Breast epithelium (tissue), 4 donors: Measurements from ENCODE around the gene MTG1. TPM values are rescaled to one million over a fixed set of nuclear protein-coding genes. Genes with fewer than 3 reads are reported as not detected.

Experiments used
- DNase-seq, 2 donors: peaks; one replicate each; pipeline ENCODE4 v3.0.0-alpha.2; 2019; ENCODE audit warnings: low spot score in 2 of 2
- H3K27ac ChIP-seq, 2 donors: fragments of 200-600 bp; sonication (generic) in 1 of 2; one replicate each; pipeline ENCODE4 v1.5.1; 2016 to 2019; ENCODE audit warnings: mild to moderate bottlenecking in 1 of 2
- H3K27me3 ChIP-seq, 2 donors: fragments of 200-600 bp; sonication (generic) in 1 of 2; one replicate each; pipeline versions ENCODE4 v1.5.1 to v1.6.0; 2017 to 2019; ENCODE audit warnings: control low read depth in 1 of 2, mild to moderate bottlenecking in 1 of 2
- H3K36me3 ChIP-seq: fragments of 200-600 bp; one replicate; pipeline ENCODE4 v1.5.1; 2019
- H3K4me1 ChIP-seq, 2 donors: fragments of 200-600 bp; sonication (generic); one replicate each; pipeline ENCODE4 v1.5.1; 2016 to 2019; ENCODE audit warnings: control low read depth in 1 of 2
- H3K4me3 ChIP-seq, 3 donors: fragments of 200-600 bp; sonication (generic); 1 replicate in 2 of 3; 2 replicates in 1 of 3; pipeline ENCODE4 v1.5.1; 2016 to 2019; ENCODE audit warnings: mild to moderate bottlenecking in 3 of 3, moderate library complexity in 2 of 3
- H3K9me3 ChIP-seq, 2 donors: fragments of 200-600 bp; sonication (generic) in 1 of 2; one replicate each; pipeline ENCODE4 v1.5.1; 2016 to 2019; ENCODE audit warnings: control low read depth in 1 of 2
- POLR2A ChIP-seq: fragments of 450-650 bp; IDR thresholded peaks from one replicate; pipeline ENCODE4 v1.6.1; 2016; ENCODE audit warnings: antibody characterized with exemption, mild to moderate bottlenecking, moderate library complexity
- POLR2AphosphoS5 ChIP-seq, 3 donors: sonication (generic); formaldehyde crosslinking; IDR thresholded peaks; one replicate each; pipeline ENCODE4 v1.6.1; 2017; ENCODE audit warnings: antibody characterized with exemption in 3 of 3
- intact Hi-C: fragments of 100-400 bp; cut with DNase I; formaldehyde crosslinking; loops from one replicate; pipeline ENCODE4 v1.15.1; 2023; ENCODE audit warnings: low total_unique reads
- total RNA-seq, 3 donors: library from RNA; depleted of rRNA; stranded (reverse); fragments of >200 nt; gene quantifications; one replicate each; pipeline ENCODE4 v1.1.0, GENCODE V29; 2016
- TF ChIP-seq, protein P1 (sequence below), 3 donors: fragments of 450-650 bp; IDR thresholded peaks; one replicate each; pipeline ENCODE4 v1.5.1; 2016 to 2017; ENCODE audit warnings: antibody characterized with exemption in 3 of 3, mild to moderate bottlenecking in 3 of 3, moderate library complexity in 3 of 3

Gene MTG1
- total RNA-seq, 3 donors from 2014 or later: 22.9 to 56.4 (median 37.0) TPM

DNA sequence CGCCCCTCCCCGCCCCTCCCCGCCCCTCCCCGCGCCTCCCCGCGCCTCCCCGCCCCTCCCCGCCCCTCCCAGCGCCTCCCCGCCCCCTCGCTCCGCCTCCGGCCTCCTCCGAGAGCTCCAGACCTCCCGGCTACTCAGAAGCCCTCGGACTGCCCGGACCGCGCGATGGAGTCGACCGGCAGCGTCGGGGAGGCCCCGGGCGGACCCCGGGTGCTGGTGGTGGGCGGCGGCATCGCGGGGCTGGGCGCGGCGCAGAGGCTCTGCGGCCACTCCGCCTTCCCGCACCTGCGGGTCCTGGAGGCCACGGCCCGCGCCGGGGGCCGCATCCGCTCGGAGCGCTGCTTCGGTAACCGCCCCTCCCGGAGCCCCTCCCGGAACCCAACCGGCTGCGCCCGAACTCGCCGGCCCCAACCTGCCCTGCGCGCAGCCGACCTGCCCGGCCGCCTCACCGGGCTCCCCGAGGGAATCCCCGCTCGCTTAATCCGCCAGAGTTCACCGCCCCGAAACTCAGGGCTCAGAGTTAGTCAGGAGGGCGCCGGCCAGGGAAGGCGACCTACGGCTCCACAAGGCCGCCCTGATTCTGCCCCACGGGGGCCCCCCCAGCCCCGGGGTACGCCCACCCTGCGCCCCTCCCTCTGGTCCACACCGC, 14.7 kb upstream of the MTG1 start, which contains the start of gene PAOX:
Gene PAOX, plus strand, starts transcription at position 111 of the 649 bp plus-strand sequence. Its CDS starts 55 bp downstream, at position 166.
- intact Hi-C loops: loop anchor here (2.0 kb wide), 1 partner anchor 22 kb away; no protein-coding TSS in a partner anchor
- H3K27ac ChIP-seq: peak within 1 kb of the TSS; percentile 54 to 85
- no peaks in the 10 kb centered on the region for H3K9me3 ChIP-seq
- H3K4me3 ChIP-seq: peak within 1 kb of the TSS; percentile 76 to 90 (median 81)
- peak in 1 of 2 donors; percentile 68 for DNase-seq
- no peaks in the 10 kb centered on the region for H3K27me3 ChIP-seq
- TF ChIP-seq POLR2A: no peak
- TF ChIP-seq, protein P1, sequence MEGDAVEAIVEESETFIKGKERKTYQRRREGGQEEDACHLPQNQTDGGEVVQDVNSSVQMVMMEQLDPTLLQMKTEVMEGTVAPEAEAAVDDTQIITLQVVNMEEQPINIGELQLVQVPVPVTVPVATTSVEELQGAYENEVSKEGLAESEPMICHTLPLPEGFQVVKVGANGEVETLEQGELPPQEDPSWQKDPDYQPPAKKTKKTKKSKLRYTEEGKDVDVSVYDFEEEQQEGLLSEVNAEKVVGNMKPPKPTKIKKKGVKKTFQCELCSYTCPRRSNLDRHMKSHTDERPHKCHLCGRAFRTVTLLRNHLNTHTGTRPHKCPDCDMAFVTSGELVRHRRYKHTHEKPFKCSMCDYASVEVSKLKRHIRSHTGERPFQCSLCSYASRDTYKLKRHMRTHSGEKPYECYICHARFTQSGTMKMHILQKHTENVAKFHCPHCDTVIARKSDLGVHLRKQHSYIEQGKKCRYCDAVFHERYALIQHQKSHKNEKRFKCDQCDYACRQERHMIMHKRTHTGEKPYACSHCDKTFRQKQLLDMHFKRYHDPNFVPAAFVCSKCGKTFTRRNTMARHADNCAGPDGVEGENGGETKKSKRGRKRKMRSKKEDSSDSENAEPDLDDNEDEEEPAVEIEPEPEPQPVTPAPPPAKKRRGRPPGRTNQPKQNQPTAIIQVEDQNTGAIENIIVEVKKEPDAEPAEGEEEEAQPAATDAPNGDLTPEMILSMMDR (IDR thresholded peaks at IDR 0.05): no peak
- TF ChIP-seq POLR2AphosphoS5 (IDR thresholded peaks at IDR 0.05): no peak
- no peaks in the 10 kb centered on the region for H3K4me1 ChIP-seq
- H3K36me3 ChIP-seq: no peaks in the 10 kb centered on the region

DNA sequence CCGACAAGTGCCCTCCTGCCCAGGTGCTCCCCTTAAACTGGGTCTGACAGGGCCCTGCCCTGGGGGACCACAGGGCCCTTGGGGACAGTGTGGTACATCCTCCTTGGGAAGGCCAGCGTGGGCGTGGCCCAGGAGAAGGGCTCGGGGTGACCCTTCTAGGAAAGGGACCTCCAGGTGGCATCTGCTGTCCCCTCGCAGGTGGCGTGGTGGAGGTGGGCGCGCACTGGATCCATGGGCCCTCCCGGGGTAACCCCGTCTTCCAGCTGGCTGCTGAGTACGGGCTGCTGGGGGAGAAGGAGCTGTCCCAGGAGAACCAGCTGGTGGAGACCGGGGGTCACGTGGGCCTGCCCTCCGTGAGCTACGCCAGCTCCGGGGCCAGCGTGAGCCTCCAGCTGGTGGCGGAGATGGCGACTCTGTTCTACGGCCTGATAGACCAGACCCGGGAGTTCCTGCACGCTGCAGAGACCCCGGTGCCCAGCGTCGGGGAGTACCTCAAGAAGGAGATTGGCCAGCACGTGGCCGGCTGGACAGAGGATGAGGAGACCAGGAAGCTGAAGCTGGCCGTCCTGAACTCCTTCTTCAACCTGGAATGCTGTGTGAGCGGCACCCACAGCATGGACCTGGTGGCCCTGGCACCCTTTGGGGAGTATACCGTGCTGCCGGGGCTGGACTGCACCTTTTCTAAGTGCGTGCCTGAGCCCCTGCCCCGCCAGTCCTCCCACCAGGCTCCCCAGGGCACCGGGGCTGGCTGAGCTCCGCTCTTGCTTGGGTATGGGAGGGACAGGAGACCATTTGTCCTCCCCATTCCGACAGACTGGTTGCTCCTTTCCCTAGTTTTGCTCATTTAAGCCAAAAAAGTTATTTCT, 13.9 kb upstream of the MTG1 start:
- intact Hi-C loops: loop anchor here (2.0 kb wide), 1 partner anchor 23 kb away; no protein-coding TSS in a partner anchor
- H3K27me3 ChIP-seq: no peaks in the 10 kb centered on the region
- no peak for DNase-seq
- H3K36me3 ChIP-seq: no peaks in the 10 kb centered on the region
- TF ChIP-seq POLR2AphosphoS5 (IDR thresholded peaks at IDR 0.05): no peak
- no peak for TF ChIP-seq POLR2A
- TF ChIP-seq, protein P1 (IDR thresholded peaks at IDR 0.05): no peak
- peak overlapping the region; percentile 76 to 90 (median 81) for H3K4me3 ChIP-seq
- no peaks in the 10 kb centered on the region for H3K9me3 ChIP-seq
- H3K27ac ChIP-seq: peak overlapping the region; percentile 50 to 72
- H3K4me1 ChIP-seq: no peaks in the 10 kb centered on the region

DNA sequence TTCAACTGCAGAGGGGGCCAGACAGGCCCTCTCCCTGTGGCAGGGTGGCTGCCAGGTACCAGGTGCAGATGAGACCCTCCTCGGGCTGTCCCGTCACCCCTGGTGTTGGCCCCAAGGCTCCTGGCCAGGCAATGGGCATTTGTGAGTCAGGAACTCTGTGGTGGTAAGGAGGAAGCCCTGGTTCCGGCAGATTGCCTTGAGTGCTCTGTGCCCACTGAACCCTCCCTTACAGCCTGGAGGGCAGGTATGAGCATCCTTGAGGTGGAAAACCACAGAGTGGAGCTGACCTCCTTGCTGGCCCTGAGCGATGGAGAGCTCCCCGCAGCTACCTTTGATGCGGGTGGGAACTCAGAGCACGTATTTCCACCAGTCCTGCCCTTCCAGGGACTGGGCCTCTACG, 12.9 kb upstream of the MTG1 start:
- Histone ChIP-seq H3K9me3 (no peaks in the 10 kb centered on the region), H3K4me3 (no peak overlapping the region), H3K27me3 (no peaks in the 10 kb centered on the region), H3K36me3 (no peaks in the 10 kb centered on the region), H3K4me1 (no peaks in the 10 kb centered on the region), H3K27ac (no peak overlapping the region)
- no peak for TF ChIP-seq POLR2AphosphoS5 (IDR thresholded peaks at IDR 0.05)
- TF ChIP-seq, protein P1 (IDR thresholded peaks at IDR 0.05): no peak
- no peak for TF ChIP-seq POLR2A
- intact Hi-C loops: no loop called here
- no peak for DNase-seq

DNA sequence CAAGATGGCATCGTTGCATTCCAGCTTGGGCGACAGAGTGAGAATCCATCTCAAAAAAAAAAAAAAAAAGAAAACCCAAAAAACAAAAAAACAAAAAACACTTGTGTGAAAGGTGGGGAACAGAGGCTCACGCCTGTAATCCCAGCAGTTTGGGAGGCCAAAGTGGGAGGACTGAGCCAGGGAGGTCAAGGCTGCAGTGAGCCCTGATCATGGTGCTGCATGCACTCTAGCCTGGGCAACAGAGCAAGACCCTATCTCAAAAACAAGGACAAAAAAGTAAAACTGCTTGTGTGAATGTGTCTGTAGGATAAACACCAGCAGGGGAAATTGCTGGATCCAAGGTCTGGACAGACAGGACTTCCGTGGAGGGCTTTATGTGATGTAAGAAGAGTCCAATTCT, 10.4 kb upstream of the MTG1 start:
- no peak overlapping the region for H3K27ac ChIP-seq
- intact Hi-C loops: no loop called here
- no peaks in the 10 kb centered on the region for H3K36me3 ChIP-seq
- no peak overlapping the region for H3K4me3 ChIP-seq
- H3K9me3 ChIP-seq: no peaks in the 10 kb centered on the region
- H3K27me3 ChIP-seq: no peaks in the 10 kb centered on the region
- no peaks in the 10 kb centered on the region for H3K4me1 ChIP-seq
- TF ChIP-seq POLR2AphosphoS5 (IDR thresholded peaks at IDR 0.05) (no peak), POLR2A (no peak)
- TF ChIP-seq, protein P1 (IDR thresholded peaks at IDR 0.05): no peak
- DNase-seq: no peak

DNA sequence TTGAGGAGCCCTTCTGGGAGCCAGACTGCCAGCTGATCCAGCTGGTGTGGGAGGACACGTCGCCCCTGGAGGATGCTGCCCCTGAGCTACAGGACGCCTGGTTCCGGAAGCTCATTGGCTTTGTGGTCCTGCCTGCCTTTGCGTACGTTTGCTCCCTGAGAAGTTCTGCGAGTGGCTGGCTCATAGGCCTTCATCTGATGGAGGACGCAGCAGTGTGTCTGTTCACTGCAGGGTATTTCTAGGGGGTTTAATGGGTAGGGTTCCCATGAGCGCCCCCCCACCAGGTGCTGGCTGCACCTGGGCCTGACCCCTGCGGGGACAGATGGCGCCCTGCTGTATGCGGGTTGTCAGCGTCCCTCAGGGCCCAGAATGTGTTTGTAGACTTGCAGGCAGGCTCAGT, 9.9 kb upstream of the MTG1 start:
- Histone ChIP-seq H3K36me3 (no peaks in the 10 kb centered on the region), H3K27ac (no peak overlapping the region), H3K4me1 (no peaks in the 10 kb centered on the region), H3K27me3 (no peaks in the 10 kb centered on the region), H3K9me3 (no peaks in the 10 kb centered on the region), H3K4me3 (no peak overlapping the region)
- no peak for DNase-seq
- intact Hi-C loops: no loop called here
- TF ChIP-seq POLR2A (no peak), POLR2AphosphoS5 (IDR thresholded peaks at IDR 0.05) (no peak)
- TF ChIP-seq, protein P1 (IDR thresholded peaks at IDR 0.05): no peak
